Measurements from ENCODE around the gene PTF1A. TPM values are rescaled to one million over a fixed set of nuclear protein-coding genes. Genes with fewer than 3 reads are reported as not detected.
A peak's percentile ranks its signal among the peaks of the same experiment; 100 is the strongest.

The PTF1A gene
- total RNA-seq, 1 experiment from 2014 or later, result not detected

GRCh38 chr10:23158370-23158769 lies 33.7 kb upstream of the PTF1A start:
- no TSS peak for BruUV-seq (replicated peaks)
- peak; percentile 39 for DNase-seq (ENCODE audit: low read depth, low spot score)
- Histone ChIP-seq H3K27ac (ENCODE audit: low read length) (no peak overlapping the region), H3K36me3 (ENCODE audit: control insufficient read depth, insufficient read depth, low read length) (no peaks in the 10 kb centered on the region), H3K4me3 (ENCODE audit: low read depth in 2 of 2, low read length in 2 of 2) (no peak overlapping the region), H3K4me1 (ENCODE audit: control insufficient read depth, insufficient read depth, low read length) (0 out of 2 replicates have a peak, but pooled peaks cover 3% of the 10 kb centered on the region), H3K9me3 (ENCODE audit: control insufficient read depth, insufficient read depth, low read depth, low read length) (no peaks in the 10 kb centered on the region), H3K27me3 (ENCODE audit: control insufficient read depth, insufficient read depth, low read length) (no peaks in the 10 kb centered on the region)
- intact Hi-C loops (cut with micrococcal nuclease; ENCODE audit: unreplicated experiment) (loop anchor here (1.0 to 10.0 kb wide), 2 partner anchors 135 to 546 kb away; no protein-coding TSS in a partner anchor), in situ Hi-C loops (cut with HindIII; ENCODE audit: low pct_unique_long_range_greater_than_20kb, low sequenced_read_pairs) (no loop called here)
- CTCF ChIA-PET, result interaction anchor here (0.9 kb wide), 1 partner anchor 135 kb away, joined by 3 read pairs; no protein-coding TSS in a partner anchor
- peak; percentile 88 for ATAC-seq
- POLR2A ChIA-PET, result no interaction called here
- TF ChIP-seq CTCF (IDR thresholded peaks at IDR 0.05) (peak; percentile 82), REST (IDR thresholded peaks at IDR 0.05; ENCODE audit: insufficient read depth in 1 of 2, low read depth in 2 of 2, low read length in 1 of 2) (no peak), TCF7L2 (IDR thresholded peaks at IDR 0.05; ENCODE audit: low read depth, low read length) (no peak), POLR2AphosphoS5 (IDR thresholded peaks at IDR 0.05; ENCODE audit: low read depth, low read length) (no peak), SIN3A (IDR thresholded peaks at IDR 0.05; ENCODE audit: borderline replicate concordance, insufficient read depth, low read depth, low read length) (no peak)

- BruUV-seq (replicated peaks), result no TSS peak
- in situ Hi-C loops (cut with HindIII; ENCODE audit: low pct_unique_long_range_greater_than_20kb, low sequenced_read_pairs) (no loop called here), intact Hi-C loops (cut with micrococcal nuclease; ENCODE audit: unreplicated experiment) (loop anchor here (10.0 kb wide), 1 partner anchor 93 kb away; no protein-coding TSS in a partner anchor)
- Histone ChIP-seq H3K36me3 (ENCODE audit: control insufficient read depth, insufficient read depth, low read length) (no peaks in the 10 kb centered on the region), H3K4me3 (ENCODE audit: low read depth in 2 of 2, low read length in 2 of 2) (no peak overlapping the region), H3K27me3 (ENCODE audit: control insufficient read depth, insufficient read depth, low read length) (no peaks in the 10 kb centered on the region; the same call in 1 of the 2 replicates), H3K27ac (ENCODE audit: low read length) (no peak overlapping the region), H3K9me3 (ENCODE audit: control insufficient read depth, insufficient read depth, low read depth, low read length) (no peaks in the 10 kb centered on the region), H3K4me1 (ENCODE audit: control insufficient read depth, insufficient read depth, low read length) (no peaks in the 10 kb centered on the region)
- ChIA-PET POLR2A (no interaction called here), CTCF (no interaction called here)
- no peak for TF ChIP-seq CTCF (IDR thresholded peaks at IDR 0.05)
- peak; percentile 82 to 86 for TF ChIP-seq REST (IDR thresholded peaks at IDR 0.05; ENCODE audit: insufficient read depth in 1 of 2, low read depth in 2 of 2, low read length in 1 of 2)
- no peak for TF ChIP-seq TCF7L2 (IDR thresholded peaks at IDR 0.05; ENCODE audit: low read depth, low read length)
- no peak for ATAC-seq
- DNase-seq (ENCODE audit: low read depth, low spot score), result no peak
Observed at GRCh38 chr10:23171232-23171876, 20.8 kb upstream of the PTF1A start.
